Uterus (tissue), 2 donors: ENCODE measurements around the gene TNKS1BP1.

Experiments
- POLR2A ChIP-seq, 2 donors: fragments of 450-650 bp; IDR thresholded peaks; one replicate each; pipeline ENCODE4 v1.6.1; 2016; ENCODE audit warnings: antibody characterized with exemption in 2 of 2, mild to moderate bottlenecking in 1 of 2, moderate library complexity in 1 of 2
- TF ChIP-seq, protein P1 (sequence below), 4 experiments: fragments of 200-600 bp in 2 of 4; fragments of 450-650 bp in 2 of 4; sonication (generic) in 2 of 4; IDR thresholded peaks; one replicate each; pipeline ENCODE4 v1.5.1; 2016 to 2019; ENCODE audit warnings: antibody characterized with exemption in 4 of 4, mild to moderate bottlenecking in 2 of 4, moderate library complexity in 1 of 4

DNA sequence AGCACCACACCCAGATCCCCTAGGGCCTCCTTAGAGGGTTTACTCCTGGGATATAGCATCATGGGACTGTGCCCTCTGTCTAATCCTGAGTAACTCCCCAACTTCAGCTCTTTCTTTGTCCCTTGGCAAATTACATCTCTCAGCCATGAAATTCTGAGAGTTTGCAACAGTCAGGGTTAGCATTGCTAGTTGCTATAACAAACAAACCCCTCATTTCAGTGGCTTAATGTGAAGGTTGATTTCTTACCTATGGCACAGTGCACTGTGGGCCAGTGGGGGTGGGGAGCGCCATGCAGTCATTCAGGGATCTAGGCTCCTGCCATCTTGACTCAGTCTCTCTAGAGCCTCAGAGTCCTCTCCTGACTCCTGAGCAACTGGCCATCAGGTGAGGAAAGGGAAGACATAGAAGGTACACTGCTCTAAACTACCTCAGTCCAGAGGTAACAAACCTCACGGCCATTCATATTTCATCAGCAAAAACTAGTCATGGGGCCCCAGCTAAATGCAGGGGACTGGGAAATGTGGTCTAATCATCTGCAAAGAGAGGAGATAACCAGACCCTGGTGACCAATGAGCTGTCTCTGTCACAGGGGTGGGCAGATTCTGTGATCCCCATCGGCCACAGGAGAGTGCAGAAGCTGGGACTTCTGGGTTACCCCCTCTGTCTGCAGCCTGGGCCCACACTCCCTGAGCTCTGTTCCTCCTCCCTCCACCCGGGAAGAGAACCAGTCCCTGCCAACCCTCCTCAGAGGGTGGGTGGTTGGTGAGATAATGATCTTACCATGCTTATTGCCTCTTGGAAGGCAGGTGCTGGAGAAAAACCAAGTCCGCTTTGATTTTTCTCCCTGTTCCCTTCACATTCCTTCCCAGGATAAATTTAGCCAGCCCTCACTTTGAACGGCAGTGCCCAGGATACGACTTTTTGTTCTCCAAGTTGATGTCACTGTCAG lies 38.7 kb upstream of the TNKS1BP1 start:
- TF ChIP-seq POLR2A (IDR thresholded peaks at IDR 0.05): no peak
- TF ChIP-seq, protein P1, sequence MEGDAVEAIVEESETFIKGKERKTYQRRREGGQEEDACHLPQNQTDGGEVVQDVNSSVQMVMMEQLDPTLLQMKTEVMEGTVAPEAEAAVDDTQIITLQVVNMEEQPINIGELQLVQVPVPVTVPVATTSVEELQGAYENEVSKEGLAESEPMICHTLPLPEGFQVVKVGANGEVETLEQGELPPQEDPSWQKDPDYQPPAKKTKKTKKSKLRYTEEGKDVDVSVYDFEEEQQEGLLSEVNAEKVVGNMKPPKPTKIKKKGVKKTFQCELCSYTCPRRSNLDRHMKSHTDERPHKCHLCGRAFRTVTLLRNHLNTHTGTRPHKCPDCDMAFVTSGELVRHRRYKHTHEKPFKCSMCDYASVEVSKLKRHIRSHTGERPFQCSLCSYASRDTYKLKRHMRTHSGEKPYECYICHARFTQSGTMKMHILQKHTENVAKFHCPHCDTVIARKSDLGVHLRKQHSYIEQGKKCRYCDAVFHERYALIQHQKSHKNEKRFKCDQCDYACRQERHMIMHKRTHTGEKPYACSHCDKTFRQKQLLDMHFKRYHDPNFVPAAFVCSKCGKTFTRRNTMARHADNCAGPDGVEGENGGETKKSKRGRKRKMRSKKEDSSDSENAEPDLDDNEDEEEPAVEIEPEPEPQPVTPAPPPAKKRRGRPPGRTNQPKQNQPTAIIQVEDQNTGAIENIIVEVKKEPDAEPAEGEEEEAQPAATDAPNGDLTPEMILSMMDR (IDR thresholded peaks at IDR 0.05): no peak
